Transverse colon (tissue), 4 donors: Measurements from ENCODE around the gene CAMK2D. TPM values are rescaled to one million over a fixed set of nuclear protein-coding genes. Genes with fewer than 3 reads are reported as not detected.
A peak's percentile ranks its signal among the peaks of the same experiment; 100 is the strongest.

ENCODE experiments used
- DNase-seq: peaks from one replicate; pipeline ENCODE4 v3.0.0-alpha.2; 2019
- H3K27ac ChIP-seq, 4 donors: fragments of 200-600 bp; sonication (generic); 2 replicates each; pipeline ENCODE4 v1.5.1; 2016 to 2018; ENCODE audit warnings: inconsistent platforms in 4 of 4
- H3K27me3 ChIP-seq: fragments of 200-600 bp; sonication (generic); 2 replicates; pipeline ENCODE4 v1.5.1; 2017; ENCODE audit warnings: inconsistent platforms
- H3K36me3 ChIP-seq, 4 donors: fragments of 200-600 bp; sonication (generic); 2 replicates each; pipeline ENCODE4 v1.5.1; 2017 to 2019; ENCODE audit warnings: inconsistent platforms in 4 of 4
- H3K4me1 ChIP-seq, 4 donors: fragments of 200-600 bp; sonication (generic); 2 replicates each; pipeline ENCODE4 v1.5.1; 2017 to 2020; ENCODE audit warnings: inconsistent platforms in 4 of 4
- H3K4me3 ChIP-seq, 4 donors: fragments of 200-600 bp; sonication (generic); 1 replicate in 1 of 4; 2 replicates in 3 of 4; pipeline versions ENCODE4 v1.5.1 to v1.6.1; 2017 to 2019; ENCODE audit warnings: inconsistent platforms in 4 of 4
- H3K9me3 ChIP-seq, 2 donors: fragments of 200-600 bp; sonication (generic); 2 replicates each; pipeline ENCODE4 v1.5.1; 2017 to 2019; ENCODE audit warnings: inconsistent platforms in 2 of 2
- EP300 ChIP-seq: sonication (generic); formaldehyde crosslinking; IDR thresholded peaks from one replicate; pipeline ENCODE4 v1.6.1; 2017; ENCODE audit warnings: antibody characterized with exemption, low read depth
- POLR2A ChIP-seq: fragments of 450-650 bp; IDR thresholded peaks from one replicate; pipeline ENCODE4 v1.6.1; 2016; ENCODE audit warnings: antibody characterized with exemption, mild to moderate bottlenecking, moderate library complexity
- POLR2AphosphoS5 ChIP-seq, 3 donors: sonication (generic); formaldehyde crosslinking; IDR thresholded peaks; one replicate each; pipeline ENCODE4 v1.6.1; 2016; ENCODE audit warnings: antibody characterized with exemption in 3 of 3
- WGBS, 2 donors: methylation state at CpG; one replicate each; pipeline ENCODE4 v1.1.5; 2018; ENCODE audit warnings: low coverage in 1 of 2; 5-methylcytosine and 5-hydroxymethylcytosine counted together
- in situ Hi-C, 4 donors: fragments of 200-750 bp; cut with MboI; loops; one replicate each; pipeline versions ENCODE4 v1.15.0 to v1.15.1; 2017; ENCODE audit warnings: low sequenced_read_pairs in 3 of 4, low pct_ligation_motif_present in 1 of 4, low pct_unique_long_range_greater_than_20kb in 1 of 4
- intact Hi-C: fragments of 100-400 bp; cut with DNase I; formaldehyde crosslinking; loops from one replicate; pipeline ENCODE4 v1.15.1; 2023; ENCODE audit warnings: low total_unique reads
- total RNA-seq, 4 donors: library from RNA; depleted of rRNA; stranded (reverse); fragments of >200 nt; gene quantifications; one replicate each; pipeline ENCODE4 v1.1.0, GENCODE V29; 2016
- TF ChIP-seq, protein P1 (sequence below), 5 experiments: fragments of 200-600 bp in 3 of 5; fragments of 450-650 bp in 2 of 5; sonication (generic) in 3 of 5; IDR thresholded peaks; 1 replicate in 2 of 5; 2 replicates in 3 of 5; pipeline ENCODE4 v1.5.1; 2016 to 2017; ENCODE audit warnings: antibody characterized with exemption in 5 of 5, inconsistent platforms in 3 of 5, mild to moderate bottlenecking in 2 of 5, moderate library complexity in 1 of 5

CAMK2D gene
- total RNA-seq, 4 donors from 2014 or later, result 54.5 to 107 (median 84.7) TPM

DNA sequence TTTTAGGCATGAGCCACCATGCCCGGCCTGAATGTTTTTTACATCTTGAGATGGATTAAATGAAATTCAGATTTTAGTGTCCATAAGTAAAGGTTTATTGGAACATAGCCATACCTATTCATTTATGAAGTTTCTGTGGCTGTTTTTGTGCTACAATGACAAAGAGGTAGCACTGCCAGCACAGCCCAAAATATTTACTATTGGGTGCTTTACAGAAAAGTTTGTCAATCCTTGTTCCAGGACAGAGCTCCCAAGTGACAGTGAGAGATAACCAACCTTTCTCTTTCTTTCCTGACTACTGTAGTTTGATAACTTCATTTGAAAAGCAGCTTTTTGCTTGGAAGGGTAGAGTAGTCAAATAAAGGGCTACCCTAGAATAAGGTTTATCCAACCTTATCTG, 116.2 kb downstream of the CAMK2D start:
- in situ Hi-C loops (no loop called here), intact Hi-C loops (no loop called here)
- no peaks in the 10 kb centered on the region for H3K36me3 ChIP-seq
- TF ChIP-seq EP300, result no peak
- TF ChIP-seq POLR2AphosphoS5 (IDR thresholded peaks at IDR 0.05), result no peak
- TF ChIP-seq, protein P1, sequence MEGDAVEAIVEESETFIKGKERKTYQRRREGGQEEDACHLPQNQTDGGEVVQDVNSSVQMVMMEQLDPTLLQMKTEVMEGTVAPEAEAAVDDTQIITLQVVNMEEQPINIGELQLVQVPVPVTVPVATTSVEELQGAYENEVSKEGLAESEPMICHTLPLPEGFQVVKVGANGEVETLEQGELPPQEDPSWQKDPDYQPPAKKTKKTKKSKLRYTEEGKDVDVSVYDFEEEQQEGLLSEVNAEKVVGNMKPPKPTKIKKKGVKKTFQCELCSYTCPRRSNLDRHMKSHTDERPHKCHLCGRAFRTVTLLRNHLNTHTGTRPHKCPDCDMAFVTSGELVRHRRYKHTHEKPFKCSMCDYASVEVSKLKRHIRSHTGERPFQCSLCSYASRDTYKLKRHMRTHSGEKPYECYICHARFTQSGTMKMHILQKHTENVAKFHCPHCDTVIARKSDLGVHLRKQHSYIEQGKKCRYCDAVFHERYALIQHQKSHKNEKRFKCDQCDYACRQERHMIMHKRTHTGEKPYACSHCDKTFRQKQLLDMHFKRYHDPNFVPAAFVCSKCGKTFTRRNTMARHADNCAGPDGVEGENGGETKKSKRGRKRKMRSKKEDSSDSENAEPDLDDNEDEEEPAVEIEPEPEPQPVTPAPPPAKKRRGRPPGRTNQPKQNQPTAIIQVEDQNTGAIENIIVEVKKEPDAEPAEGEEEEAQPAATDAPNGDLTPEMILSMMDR (IDR thresholded peaks at IDR 0.05), result no peak
- TF ChIP-seq POLR2A, result no peak
- H3K27me3 ChIP-seq, result no peaks in the 10 kb centered on the region
- 67% methylated on average over 1 of the region's 1 CpG; no CpG with 5 or more reads in 1 of the 2 donors for WGBS, 2 donors
- H3K4me3 ChIP-seq, result no peak overlapping the region
- peak overlapping the region; percentile 78 to 87 (median 84) for H3K27ac ChIP-seq
- no peak for DNase-seq
- H3K9me3 ChIP-seq, result no peaks in the 10 kb centered on the region
- H3K4me1 ChIP-seq, result peaks cover 23 to 73% (median 51%) of the 10 kb centered on the region in 4 donors

DNA sequence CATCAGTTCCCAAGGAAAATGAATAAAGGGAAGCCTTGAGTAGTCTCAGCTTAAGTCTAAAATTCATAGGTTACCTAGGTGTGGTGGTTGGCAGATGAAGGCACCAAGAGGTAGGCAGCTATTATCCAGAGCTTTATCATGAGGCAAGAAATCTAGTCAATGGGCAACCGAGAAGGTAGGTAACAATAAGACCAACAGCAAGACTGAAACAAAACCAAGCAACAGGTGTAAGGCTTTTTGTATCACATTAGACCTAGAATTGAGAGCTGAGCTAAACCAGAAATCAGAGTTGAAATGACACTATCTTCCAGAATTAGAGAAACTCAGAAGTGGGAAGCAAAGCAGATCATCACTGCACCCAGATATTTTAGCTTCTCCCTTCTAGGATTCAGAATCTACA, 117.1 kb downstream of the CAMK2D start:
- H3K9me3 ChIP-seq, result no peaks in the 10 kb centered on the region
- H3K4me3 ChIP-seq, result no peak overlapping the region
- H3K27ac ChIP-seq, result peak overlapping the region; percentile 78 to 87 (median 84)
- in situ Hi-C loops, result no loop called here
- H3K27me3 ChIP-seq, result no peaks in the 10 kb centered on the region
- H3K36me3 ChIP-seq, result no peaks in the 10 kb centered on the region
- WGBS, 2 donors, result 63 to 85% methylated on average over 1 of the region's 1 CpG
- TF ChIP-seq, protein P1 (IDR thresholded peaks at IDR 0.05), result no peak
- TF ChIP-seq POLR2A, result no peak
- no peak for TF ChIP-seq POLR2AphosphoS5 (IDR thresholded peaks at IDR 0.05)
- TF ChIP-seq EP300, result no peak
- DNase-seq, result no peak
- H3K4me1 ChIP-seq, result peaks cover 31 to 82% (median 60%) of the 10 kb centered on the region in 4 donors
- intact Hi-C loops, result no loop called here

- peak overlapping the region in 3 of 4 donors; percentile 84 to 87 (median 85) for H3K27ac ChIP-seq
- intact Hi-C loops (no loop called here), in situ Hi-C loops (no loop called here)
- 86 to 89% methylated on average over 3 to 4 of the region's 4 CpGs for WGBS, 2 donors
- TF ChIP-seq EP300 (no peak), POLR2A (no peak), POLR2AphosphoS5 (IDR thresholded peaks at IDR 0.05) (no peak)
- TF ChIP-seq, protein P1 (IDR thresholded peaks at IDR 0.05), result no peak
- no peaks in the 10 kb centered on the region for H3K9me3 ChIP-seq
- peaks cover 31 to 91% (median 68%) of the 10 kb centered on the region in 4 donors for H3K4me1 ChIP-seq
- DNase-seq, result no peak
- no peaks in the 10 kb centered on the region for H3K36me3 ChIP-seq
- no peak overlapping the region for H3K4me3 ChIP-seq
- no peaks in the 10 kb centered on the region for H3K27me3 ChIP-seq
Observed at GRCh38 chr4:113643505-113643904, 118.0 kb downstream of the CAMK2D start.

DNA sequence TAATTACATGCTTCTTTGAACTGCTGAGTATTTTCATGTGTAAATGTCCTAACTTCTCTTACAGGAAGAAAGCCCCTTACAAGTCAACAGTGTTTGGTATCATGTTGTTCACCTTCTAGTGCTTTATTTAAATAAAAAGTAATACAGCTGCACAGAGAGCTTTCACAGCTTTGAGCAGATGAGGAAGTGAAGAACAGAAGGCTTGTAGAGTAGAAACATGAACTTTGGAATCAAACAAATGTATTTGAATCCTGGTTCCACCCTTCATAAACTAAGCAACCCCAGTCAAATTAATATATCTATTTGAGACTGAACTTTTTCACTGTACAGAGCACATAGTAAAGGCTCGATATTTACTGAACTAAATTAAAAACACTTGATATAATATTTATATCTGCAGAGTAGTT, 120.5 kb downstream of the CAMK2D start:
- DNase-seq, result no peak
- in situ Hi-C loops, result no loop called here
- intact Hi-C loops, result no loop called here
- H3K36me3 ChIP-seq, result no peaks in the 10 kb centered on the region
- TF ChIP-seq POLR2AphosphoS5 (IDR thresholded peaks at IDR 0.05) (peak in 2 of 3 donors; percentile 19 to 76), EP300 (no peak), POLR2A (no peak)
- TF ChIP-seq, protein P1 (IDR thresholded peaks at IDR 0.05), result no peak
- H3K4me3 ChIP-seq, result no peak overlapping the region
- H3K9me3 ChIP-seq, result no peaks in the 10 kb centered on the region
- H3K4me1 ChIP-seq, result peaks cover 40 to 93% (median 70%) of the 10 kb centered on the region in 4 donors
- 36 to 53% methylated on average over 1 of the region's 1 CpG for WGBS, 2 donors
- no peaks in the 10 kb centered on the region for H3K27me3 ChIP-seq
- H3K27ac ChIP-seq, result peak overlapping the region; percentile 77 to 87 (median 85)
